Measurements from ENCODE around the gene GPRC5A. TPM values are rescaled to one million over a fixed set of nuclear protein-coding genes. Genes with fewer than 3 reads are reported as not detected.

Gene GPRC5A
- total RNA-seq, 1 experiment from 2014 or later, result 73.9 TPM

DNA sequence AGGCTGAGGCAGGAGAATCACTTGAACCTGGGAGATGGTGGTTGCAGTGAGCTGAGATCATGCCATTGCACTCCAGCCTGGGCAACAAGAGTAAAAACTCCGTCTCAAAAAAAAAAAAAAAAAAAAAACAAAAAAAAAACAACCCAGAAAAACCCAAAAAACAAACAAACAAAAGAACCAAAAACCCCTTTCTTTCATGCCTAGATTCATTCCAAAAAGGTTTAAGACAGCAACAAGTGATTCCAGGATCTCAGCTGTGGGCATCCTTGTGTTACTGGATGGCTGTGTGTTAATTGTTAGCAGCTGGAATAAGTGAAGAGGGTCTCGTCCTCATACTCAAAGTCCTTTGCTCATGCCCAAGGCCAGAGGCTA lies 9.4 kb downstream of the GPRC5A start:
- peaks cover 59% of the 10 kb centered on the region for H3K4me1 Mint-ChIP-seq (ENCODE audit: low read depth, unreplicated experiment)
- H3K36me3 ChIP-seq (ENCODE audit: control insufficient read depth, insufficient read depth, low read length), result no peaks in the 10 kb centered on the region
- no peaks in the 10 kb centered on the region for H3K27me3 Mint-ChIP-seq (ENCODE audit: insufficient read depth, unreplicated experiment)
- H3K27me3 ChIP-seq (replicated peaks; ENCODE audit: control insufficient read depth, insufficient read depth, low read length), result no peaks in the 10 kb centered on the region
- H3K4me3 ChIP-seq (ENCODE audit: low read depth, low read length), result no peak overlapping the region
- peak overlapping the region; percentile 34 for H3K27ac Mint-ChIP-seq (ENCODE audit: unreplicated experiment)
- H3K4me1 ChIP-seq, result peaks cover 63% of the 10 kb centered on the region
- ChIA-PET CTCF (interaction anchor here (0.7 to 1.3 kb wide), 3 partner anchors 10 to 96 kb away, joined by 3 to 4 read pairs (median 3); partner anchors contain the start of gene GPRC5A), POLR2A (interaction anchor here (0.8 kb wide), 1 partner anchor 29 kb away, joined by 4 read pairs; no protein-coding TSS in a partner anchor)
- DNase-seq, result no peak
- H3K9me3 ChIP-seq, result no peaks in the 10 kb centered on the region
- H3K36me3 Mint-ChIP-seq (ENCODE audit: insufficient read depth, unreplicated experiment), result peaks cover 46% of the 10 kb centered on the region
- intact Hi-C loops (cut with micrococcal nuclease; ENCODE audit: unreplicated experiment), result loop anchor here (1.0 kb wide), 1 partner anchor 10 kb away; no protein-coding TSS in a partner anchor
- no TSS peak for BruUV-seq (replicated peaks)
- TF ChIP-seq, protein P1, sequence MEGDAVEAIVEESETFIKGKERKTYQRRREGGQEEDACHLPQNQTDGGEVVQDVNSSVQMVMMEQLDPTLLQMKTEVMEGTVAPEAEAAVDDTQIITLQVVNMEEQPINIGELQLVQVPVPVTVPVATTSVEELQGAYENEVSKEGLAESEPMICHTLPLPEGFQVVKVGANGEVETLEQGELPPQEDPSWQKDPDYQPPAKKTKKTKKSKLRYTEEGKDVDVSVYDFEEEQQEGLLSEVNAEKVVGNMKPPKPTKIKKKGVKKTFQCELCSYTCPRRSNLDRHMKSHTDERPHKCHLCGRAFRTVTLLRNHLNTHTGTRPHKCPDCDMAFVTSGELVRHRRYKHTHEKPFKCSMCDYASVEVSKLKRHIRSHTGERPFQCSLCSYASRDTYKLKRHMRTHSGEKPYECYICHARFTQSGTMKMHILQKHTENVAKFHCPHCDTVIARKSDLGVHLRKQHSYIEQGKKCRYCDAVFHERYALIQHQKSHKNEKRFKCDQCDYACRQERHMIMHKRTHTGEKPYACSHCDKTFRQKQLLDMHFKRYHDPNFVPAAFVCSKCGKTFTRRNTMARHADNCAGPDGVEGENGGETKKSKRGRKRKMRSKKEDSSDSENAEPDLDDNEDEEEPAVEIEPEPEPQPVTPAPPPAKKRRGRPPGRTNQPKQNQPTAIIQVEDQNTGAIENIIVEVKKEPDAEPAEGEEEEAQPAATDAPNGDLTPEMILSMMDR (IDR thresholded peaks at IDR 0.05; ENCODE audit: insufficient read depth in 1 of 2, low read depth in 1 of 2, low read length in 1 of 2, severe bottlenecking in 1 of 2, unreplicated experiment in 1 of 2), result no peak
- H3K4me3 Mint-ChIP-seq (ENCODE audit: unreplicated experiment), result no peak overlapping the region
- no peaks in the 10 kb centered on the region for H3K9me3 Mint-ChIP-seq (ENCODE audit: unreplicated experiment)

DNA sequence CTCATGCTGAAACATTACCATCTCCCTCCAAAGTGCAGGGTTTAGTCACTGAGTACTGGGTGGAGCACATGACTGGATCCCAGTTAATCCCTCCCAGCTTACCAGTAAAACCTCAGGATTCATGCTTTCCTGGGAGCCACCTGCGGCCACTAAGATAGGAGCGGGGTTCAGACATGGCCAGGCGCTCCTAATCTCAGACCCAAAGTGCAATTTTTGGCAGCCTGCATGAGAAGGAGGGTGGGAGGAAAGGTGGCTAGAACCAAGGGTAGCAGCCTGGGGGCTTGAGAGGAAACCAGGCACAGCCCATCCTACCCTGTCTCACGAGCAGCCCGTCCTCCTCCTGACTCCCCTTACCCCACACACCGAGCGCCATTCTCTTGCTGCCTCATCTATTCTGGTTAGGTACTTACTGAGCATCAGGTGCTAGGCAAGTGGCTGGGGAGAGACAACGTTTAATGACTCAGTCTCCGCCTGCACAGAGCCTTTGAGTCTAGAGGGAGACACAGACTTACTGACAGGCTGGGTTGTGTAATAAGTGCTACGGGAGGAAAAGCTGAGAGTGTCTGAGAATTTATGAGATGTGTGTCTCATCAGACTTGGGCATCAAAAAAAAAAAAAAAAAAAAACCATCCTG lies 9.9 kb downstream of the GPRC5A start:
- POLR2A ChIA-PET, result interaction anchor here (0.6 to 0.7 kb wide), 2 partner anchors 10 to 84 kb away, joined by 7 to 9 read pairs; no protein-coding TSS in a partner anchor
- H3K4me1 ChIP-seq, result peaks cover 60% of the 10 kb centered on the region

GRCh38 chr12:12902036-12902435 lies 10.7 kb downstream of the GPRC5A start:
- H3K4me3 Mint-ChIP-seq (ENCODE audit: unreplicated experiment), result no peak overlapping the region
- POLR2A ChIA-PET, result interaction anchor here (0.7 kb wide), 1 partner anchor 9 kb away, joined by 9 read pairs; no protein-coding TSS in a partner anchor
- intact Hi-C loops (cut with micrococcal nuclease; ENCODE audit: unreplicated experiment), result no loop called here

More for the DNA sequence above, 9.9 kb downstream of the GPRC5A start:
- TF ChIP-seq, protein P1 (IDR thresholded peaks at IDR 0.05; ENCODE audit: insufficient read depth in 1 of 2, low read depth in 1 of 2, low read length in 1 of 2, severe bottlenecking in 1 of 2, unreplicated experiment in 1 of 2), result no peak
- Mint-ChIP-seq H3K4me3 (ENCODE audit: unreplicated experiment) (no peak overlapping the region), H3K27me3 (ENCODE audit: insufficient read depth, unreplicated experiment) (no peaks in the 10 kb centered on the region), H3K9me3 (ENCODE audit: unreplicated experiment) (no peaks in the 10 kb centered on the region), H3K36me3 (ENCODE audit: insufficient read depth, unreplicated experiment) (peaks cover 51% of the 10 kb centered on the region), H3K27ac (ENCODE audit: unreplicated experiment) (peak overlapping the region; percentile 34), H3K4me1 (ENCODE audit: low read depth, unreplicated experiment) (peaks cover 60% of the 10 kb centered on the region)
- peak in 1 of 2 experiments; percentile 58 for DNase-seq
- no TSS peak for BruUV-seq (replicated peaks)
- Histone ChIP-seq H3K4me3 (ENCODE audit: low read depth, low read length) (no peak overlapping the region), H3K27me3 (replicated peaks; ENCODE audit: control insufficient read depth, insufficient read depth, low read length) (no peaks in the 10 kb centered on the region), H3K36me3 (ENCODE audit: control insufficient read depth, insufficient read depth, low read length) (no peaks in the 10 kb centered on the region), H3K9me3 (no peaks in the 10 kb centered on the region)
- intact Hi-C loops (cut with micrococcal nuclease; ENCODE audit: unreplicated experiment), result loop anchor here (1.0 kb wide), 1 partner anchor 11 kb away; no protein-coding TSS in a partner anchor
- CTCF ChIA-PET, result interaction anchor here (0.7 to 1.3 kb wide), 4 partner anchors 10 to 96 kb away, joined by 3 to 7 read pairs (median 4); partner anchors contain the start of gene GPRC5A

More at GRCh38 chr12:12902036-12902435, 10.7 kb downstream of the GPRC5A start:
- TF ChIP-seq, protein P1 (IDR thresholded peaks at IDR 0.05; ENCODE audit: insufficient read depth in 1 of 2, low read depth in 1 of 2, low read length in 1 of 2, severe bottlenecking in 1 of 2, unreplicated experiment in 1 of 2), result no peak
- DNase-seq, result no peak
- Mint-ChIP-seq H3K9me3 (ENCODE audit: unreplicated experiment) (no peaks in the 10 kb centered on the region), H3K27me3 (ENCODE audit: insufficient read depth, unreplicated experiment) (no peaks in the 10 kb centered on the region), H3K4me1 (ENCODE audit: low read depth, unreplicated experiment) (peaks cover 52% of the 10 kb centered on the region), H3K27ac (ENCODE audit: unreplicated experiment) (peak overlapping the region; percentile 34), H3K36me3 (ENCODE audit: insufficient read depth, unreplicated experiment) (peaks cover 57% of the 10 kb centered on the region)
- CTCF ChIA-PET, result no interaction called here
- no peaks in the 10 kb centered on the region for H3K27me3 ChIP-seq (replicated peaks; ENCODE audit: control insufficient read depth, insufficient read depth, low read length)
- no peaks in the 10 kb centered on the region for H3K9me3 ChIP-seq
- no peaks in the 10 kb centered on the region for H3K36me3 ChIP-seq (ENCODE audit: control insufficient read depth, insufficient read depth, low read length)
- H3K4me1 ChIP-seq, result peaks cover 57% of the 10 kb centered on the region
- no peak overlapping the region for H3K4me3 ChIP-seq (ENCODE audit: low read depth, low read length)
- no TSS peak for BruUV-seq (replicated peaks)

All from Caco-2 (cell line).